NCI-H2196 treated with DMSO at 0.1 percent for 48 hours (cell line): ENCODE results near the gene RNPEPL1.

Experiments
- DNase-seq: peaks from one replicate; lab custom pipeline; 2025; ENCODE audit not compliant: unreplicated experiment; lab: John Stamatoyannopoulos, UW

RNPEPL1 gene

DNA sequence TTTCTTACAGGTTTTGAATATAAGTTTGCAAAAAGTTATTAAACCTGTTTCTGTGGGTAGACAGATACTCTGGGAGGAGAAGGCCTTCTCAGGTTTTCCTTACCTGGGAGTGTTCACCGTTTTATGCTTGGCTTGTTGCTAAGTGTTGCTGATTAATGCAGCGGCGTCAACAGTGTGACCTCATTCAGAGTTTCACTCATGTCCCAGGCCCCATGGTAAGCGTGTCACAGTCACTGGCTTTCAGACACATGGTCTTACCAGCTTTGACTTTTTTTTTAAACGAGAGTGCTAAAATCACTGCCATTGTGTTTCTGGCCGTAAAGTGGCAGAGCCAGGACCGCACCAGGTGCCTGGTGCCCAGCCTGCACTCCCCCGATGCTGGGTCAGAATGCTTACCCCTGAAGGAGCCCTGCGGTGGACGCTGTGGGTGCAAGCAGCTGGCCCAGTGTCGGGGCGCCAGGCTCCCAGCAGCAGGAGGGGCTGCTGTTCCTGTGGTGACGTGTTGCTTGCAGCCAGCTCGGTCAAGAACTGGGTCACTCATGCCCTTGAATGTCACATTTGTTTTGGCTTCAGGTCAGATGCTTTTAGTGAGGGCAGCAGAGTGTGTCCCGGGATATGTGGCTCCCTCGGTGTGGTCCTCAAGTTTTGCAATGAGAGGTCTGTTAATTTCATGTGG lies 21.7 kb downstream of the RNPEPL1 start:
- no peak for DNase-seq

DNA sequence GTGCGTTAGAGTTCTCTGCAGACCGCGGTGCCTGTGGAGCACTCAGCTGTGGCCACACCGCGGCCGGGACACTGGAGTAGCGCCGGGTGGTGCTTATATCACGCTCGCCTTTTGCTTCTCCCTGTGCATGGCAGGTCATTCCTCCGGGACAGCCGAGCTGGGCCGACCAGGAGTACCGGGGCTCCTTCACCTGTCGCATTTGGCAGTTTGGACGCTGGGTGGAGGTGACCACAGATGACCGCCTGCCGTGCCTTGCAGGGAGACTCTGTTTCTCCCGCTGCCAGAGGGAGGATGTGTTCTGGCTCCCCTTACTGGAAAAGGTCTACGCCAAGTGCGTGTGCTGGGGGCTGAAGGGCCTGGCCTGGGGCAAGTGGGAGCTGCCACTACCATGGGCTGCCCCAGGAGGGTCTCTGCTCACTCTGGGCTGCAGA lies 22.4 kb downstream of the RNPEPL1 start:
- DNase-seq = no peak

DNA sequence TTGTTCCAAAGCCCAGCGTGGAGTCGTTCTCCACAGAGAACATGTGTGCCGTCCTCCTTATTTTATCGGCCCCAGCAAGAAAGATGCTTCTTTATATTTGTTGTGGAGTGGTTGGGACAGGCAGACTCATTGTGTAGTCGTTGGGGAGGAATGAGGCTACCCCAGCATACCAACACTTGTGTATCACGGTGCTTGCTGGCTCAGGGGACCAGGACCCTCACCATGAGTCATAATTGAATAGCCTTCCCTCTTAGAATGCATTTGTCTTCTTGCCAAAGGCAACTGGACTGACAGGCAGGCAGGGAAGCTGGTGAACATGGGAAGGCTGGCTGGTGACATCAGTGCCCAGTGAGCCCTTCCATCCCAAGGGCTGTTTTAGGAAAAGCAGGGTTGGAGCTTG lies 22.9 kb downstream of the RNPEPL1 start:
- DNase-seq = no peak

DNA sequence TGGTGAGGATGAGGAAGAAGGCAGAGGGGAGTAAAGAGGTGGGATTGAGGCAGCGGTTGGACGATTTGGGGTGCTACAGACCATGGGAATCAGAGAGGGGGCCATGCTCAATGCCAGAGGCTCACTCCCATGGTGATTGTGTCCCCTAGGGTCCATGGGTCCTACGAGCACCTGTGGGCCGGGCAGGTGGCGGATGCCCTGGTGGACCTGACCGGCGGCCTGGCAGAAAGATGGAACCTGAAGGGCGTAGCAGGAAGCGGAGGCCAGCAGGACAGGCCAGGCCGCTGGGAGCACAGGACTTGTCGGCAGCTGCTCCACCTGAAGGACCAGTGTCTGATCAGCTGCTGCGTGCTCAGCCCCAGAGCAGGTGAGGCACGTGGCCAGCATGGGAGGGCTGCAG lies 23.5 kb downstream of the RNPEPL1 start:
- DNase-seq = no peak

DNA sequence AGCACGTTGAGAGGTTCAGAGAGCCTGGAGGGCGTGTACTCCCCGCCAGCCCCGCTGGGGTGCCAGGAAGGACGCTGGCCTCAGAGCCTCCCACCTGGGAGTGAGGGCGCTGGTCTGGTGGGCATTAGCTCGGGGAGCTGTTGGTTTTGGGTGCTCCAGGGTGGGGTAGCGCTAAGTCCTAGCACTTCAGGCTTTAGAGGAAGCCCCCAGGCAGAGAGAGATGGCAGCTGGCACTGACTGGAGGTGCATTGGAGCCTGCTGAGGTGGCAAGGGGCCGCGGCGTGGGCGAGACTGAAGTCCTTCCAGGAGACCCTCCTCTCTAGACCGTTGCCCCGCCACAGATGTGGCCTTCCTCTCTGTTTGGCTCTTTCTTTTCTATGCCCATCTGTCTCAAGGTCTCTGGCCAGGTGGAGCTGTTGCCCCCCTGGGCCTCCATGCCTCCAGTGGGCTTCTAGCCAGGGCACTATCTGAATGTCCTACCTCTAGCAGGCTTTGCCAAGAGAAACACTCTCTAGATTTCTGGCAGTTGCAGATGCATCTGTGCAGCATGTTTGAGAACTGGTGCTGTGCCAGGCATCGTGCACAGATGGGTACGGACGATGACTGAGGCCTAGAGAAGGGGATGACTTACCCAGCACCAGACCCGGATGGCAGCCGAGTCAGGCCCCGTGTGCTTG lies 24.9 kb downstream of the RNPEPL1 start:
- DNase-seq = no peak

DNA sequence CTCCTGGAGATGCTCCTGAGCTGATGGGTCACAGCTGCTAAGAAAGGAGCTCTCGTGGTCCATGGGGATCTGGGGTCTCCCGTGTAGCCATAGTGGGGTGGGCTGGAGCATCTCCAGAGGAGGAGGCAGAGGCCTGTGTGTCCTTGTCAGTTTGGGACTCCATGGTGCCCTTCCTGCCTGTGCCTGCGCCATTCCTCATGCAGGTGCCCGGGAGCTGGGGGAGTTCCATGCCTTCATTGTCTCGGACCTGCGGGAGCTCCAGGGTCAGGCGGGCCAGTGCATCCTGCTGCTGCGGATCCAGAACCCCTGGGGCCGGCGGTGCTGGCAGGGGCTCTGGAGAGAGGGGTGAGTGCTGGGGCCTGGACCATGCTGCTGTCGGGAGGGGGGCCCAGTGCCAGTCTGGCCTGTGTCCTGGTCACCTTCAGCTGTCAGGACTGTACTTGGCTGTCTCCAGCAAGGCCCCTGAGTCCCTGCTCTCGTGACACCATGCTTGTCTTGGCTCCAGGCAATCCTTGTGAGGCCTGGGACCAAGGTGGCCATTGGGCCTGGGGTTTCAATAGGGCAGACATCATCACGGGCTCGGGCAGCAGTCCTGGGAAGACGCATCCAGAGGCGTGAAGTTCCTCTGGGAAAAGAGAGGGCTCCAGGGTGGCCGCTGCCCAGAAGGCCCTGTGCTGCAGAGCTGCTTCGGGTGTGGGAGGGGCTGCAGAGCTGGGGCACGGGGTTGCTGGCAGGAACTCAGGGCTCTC lies 25.6 kb downstream of the RNPEPL1 start:
- no peak for DNase-seq

DNA sequence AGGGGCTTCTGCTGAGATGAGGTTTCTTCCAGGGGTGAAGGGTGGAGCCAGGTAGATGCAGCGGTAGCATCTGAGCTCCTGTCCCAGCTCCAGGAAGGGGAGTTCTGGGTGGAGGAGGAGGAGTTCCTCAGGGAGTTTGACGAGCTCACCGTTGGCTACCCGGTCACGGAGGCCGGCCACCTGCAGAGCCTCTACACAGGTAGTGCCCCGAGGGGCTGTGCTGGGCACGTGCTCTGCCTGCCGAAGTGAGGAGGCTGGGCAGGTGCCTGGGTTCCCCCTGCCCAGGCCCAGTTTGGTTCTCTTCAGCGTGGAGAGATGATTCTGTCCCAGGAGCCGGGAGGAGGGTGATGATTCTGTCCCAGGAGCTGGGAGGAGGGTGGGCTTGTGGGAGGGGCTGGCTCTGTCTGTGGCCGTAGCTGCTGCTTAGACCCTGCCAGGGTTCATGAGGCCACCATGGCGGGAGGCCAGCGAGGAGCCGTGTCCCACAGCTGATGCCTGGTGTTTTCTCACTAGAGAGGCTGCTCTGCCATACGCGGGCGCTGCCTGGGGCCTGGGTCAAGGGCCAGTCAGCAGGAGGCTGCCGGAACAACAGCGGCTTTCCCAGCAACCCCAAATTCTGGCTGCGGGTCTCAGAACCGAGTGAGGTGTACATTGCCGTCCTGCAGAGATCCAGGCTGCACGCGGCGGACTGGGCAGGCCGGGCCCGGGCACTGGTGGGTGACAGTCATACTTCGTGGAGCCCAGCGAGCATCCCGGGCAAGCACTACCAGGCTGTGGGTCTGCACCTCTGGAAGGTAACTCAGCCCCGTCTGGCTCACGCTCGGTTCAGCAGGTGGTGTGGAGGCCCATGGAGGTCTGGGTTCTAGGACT lies 26.5 kb downstream of the RNPEPL1 start:
- no peak for DNase-seq

DNA sequence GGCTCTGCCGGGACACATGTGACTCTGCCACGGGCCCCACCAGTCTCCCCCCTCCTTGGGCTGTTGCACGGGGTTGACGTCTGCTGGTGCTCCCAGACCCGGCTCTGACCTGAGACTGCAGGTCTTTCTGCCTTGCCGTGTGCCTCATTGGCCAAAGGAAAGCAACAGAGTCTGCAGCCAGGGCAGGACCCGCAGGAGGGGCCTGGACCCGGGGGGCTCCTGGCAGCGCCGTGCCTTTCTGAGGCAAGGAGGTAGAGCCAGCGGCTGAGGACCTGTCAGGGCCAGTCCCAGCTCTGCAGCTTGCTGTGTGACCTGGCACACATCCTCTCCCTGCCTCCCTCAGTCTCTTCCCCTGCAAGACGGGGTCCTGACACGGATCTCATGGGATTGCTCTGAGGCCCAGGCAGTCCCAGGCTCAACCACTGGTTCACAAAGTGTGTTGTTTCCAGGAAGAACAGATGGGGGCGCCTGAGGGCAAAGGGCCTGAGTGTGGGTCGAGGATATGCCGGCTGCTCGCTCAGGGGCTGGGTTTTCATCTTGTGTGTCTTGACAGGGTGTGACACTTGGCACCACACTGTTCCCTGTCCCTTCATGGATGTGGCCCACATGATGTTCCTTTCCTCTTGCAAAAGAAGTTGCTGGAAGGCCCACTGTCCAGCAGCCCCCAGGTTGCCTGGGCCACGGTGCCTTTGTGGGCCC lies 27.2 kb downstream of the RNPEPL1 start:
- no peak for DNase-seq

DNA sequence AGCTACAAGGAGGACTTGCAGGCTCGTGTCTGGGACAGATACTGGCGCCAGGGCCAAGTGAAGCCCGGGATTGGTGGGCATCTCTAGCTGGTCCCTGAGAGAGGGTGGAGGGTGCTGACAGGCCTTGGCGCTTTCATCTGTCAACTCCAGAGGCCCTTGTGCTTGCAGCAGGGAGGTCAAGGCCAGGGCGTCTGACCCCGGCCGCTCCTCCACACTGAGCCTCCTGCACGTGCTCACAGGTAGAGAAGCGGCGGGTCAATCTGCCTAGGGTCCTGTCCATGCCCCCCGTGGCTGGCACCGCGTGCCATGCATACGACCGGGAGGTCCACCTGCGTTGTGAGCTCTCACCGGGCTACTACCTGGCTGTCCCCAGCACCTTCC lies 27.8 kb downstream of the RNPEPL1 start:
- no peak for DNase-seq

DNA sequence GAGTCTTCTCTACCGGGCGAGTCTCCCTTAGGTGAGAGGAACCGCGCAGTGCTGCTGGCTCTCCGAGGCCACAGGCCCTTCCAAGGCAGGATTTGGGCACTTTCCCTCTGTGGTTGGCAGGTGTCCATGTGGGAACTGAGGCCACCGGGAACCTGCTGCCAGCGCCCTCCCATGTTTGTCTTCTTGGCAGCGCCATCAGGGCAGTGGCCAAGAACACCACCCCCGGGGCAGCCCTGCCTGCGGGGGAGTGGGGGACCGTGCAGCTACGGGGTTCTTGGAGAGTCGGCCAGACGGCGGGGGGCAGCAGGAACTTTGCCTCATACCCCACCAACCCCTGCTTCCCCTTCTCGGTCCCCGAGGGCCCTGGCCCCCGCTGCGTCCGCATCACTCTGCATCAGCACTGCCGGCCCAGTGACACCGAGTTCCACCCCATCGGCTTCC lies 28.2 kb downstream of the RNPEPL1 start:
- DNase-seq = no peak

DNA sequence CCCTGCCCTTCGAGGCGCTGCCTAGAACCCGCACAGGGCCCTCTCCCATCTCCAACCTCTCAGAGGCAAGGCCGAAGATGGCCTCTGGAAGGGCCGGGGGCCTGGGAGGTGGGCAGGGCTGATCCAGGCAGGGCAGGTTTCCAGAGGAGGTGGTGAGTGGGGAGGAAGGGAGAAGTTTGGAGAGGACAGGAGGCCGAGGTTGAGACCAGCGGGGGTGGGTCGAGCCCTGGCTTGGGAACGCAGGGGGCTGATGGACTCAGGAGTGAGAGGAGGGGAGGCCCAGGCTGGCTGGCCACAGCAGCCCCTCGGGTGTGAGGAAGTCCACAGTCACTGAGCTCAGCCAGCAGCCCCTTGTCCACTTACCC lies 28.8 kb downstream of the RNPEPL1 start:
- DNase-seq = no peak

DNA sequence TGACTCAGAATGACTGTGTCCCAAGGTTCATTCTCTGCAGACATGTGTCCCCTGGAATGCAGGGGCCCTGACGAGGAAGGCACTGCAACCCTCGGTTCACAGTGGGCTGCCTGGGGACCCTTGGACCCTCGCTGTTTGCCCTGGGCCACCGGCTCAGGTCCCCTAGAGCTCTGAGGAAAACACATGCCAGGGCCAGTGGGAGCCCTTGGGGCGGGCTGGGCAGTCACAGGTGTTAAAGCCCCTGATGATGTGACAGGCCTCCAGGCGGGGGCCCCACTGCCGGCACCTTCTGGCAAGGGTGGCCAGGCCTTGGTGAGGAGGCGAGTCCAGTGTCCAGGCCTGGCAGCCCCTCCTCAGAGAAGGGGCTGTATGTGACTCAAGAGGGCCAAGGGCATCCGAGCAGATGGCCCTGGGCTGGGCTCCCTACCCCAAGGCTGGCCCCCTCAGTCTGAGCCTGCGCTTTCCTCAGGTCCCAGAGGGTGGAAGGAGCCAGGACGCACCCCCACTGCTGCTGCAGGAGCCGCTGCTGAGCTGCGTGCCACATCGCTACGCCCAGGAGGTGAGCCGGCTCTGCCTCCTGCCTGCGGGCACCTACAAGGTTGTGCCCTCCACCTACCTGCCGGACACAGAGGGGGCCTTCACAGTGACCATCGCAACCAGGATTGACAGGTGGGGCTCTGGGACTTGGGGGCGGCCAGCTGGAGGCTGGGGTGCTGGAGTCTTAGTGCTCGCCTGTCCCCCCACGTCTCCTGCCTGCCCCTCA lies 29.3 kb downstream of the RNPEPL1 start:
- no peak for DNase-seq

DNA sequence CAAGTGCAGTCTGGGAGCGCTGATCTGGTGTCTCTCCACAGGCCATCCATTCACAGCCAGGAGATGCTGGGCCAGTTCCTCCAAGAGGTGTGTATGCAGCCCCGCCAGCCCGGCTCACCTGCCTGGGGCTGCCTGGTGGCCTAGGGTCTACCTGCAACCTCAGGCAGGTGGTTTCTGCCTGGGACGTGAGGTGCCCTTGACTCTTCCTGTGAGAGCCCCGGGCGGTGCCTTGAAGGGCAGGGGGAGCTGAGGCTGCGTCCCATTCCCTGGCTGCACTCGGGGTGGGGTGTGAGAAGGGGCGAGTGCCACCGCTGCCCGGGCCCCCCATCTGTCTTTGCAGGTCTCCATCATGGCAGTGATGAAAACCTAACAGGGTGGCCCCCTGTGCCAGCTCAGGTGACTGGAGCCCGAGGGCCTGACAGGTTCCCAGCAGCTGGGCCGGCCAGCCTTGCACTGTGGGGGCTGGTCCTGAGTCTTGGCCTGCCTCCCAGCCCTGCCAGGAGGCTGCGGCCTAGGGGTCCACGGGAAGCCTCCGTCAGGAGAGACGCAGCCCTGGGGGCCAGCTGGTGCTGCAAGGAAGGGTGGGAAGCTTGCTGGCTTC lies 30.1 kb downstream of the RNPEPL1 start:
- no peak for DNase-seq

DNA sequence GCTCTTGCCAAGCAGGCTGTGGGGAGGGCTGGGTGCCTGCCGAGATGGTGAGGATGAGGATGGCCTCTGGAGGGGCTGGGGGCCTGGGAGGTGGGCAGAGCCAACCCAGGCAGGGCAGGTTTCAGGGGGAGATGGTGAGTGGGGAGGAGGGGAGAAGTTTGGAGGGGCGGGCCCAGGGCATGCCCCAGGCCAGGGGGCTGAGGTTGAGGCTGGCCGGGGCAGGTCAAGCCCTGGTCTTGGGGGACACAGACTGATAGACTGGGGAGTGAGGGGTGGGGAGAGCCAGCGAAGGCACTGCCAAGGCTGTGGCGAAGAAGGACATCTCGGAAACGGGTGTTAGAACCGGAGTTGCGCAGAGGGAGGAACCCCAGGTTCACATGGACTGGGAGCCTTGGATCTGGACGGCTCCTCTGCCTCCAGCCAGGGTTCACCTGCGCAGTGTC lies 30.9 kb downstream of the RNPEPL1 start:
- no peak for DNase-seq

DNA sequence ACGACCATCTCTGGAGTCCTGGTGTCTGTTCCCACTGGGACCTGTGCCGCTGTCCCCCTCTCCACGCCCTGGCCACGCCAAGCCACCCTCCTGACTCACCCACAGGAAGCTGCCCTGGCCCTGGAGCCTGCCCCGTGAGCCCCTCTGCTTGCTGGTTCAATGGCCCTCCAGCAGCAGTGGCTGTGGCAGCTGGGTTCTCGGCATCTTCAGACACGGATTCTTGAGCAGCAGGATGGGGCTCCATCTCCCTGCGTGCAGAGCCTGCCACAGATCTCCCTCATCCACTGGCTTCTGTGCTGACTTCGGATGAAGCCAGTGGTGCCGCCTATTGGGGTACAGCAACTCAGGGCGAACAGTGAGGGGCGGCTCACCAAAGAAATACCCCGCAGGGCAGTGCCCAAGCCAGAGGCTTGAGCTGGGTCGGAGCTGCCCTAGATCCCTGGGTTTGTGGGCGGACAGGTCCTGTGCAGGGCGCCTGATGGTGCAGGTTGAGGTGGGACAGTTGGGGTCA lies 32.2 kb downstream of the RNPEPL1 start:
- no peak for DNase-seq

DNA sequence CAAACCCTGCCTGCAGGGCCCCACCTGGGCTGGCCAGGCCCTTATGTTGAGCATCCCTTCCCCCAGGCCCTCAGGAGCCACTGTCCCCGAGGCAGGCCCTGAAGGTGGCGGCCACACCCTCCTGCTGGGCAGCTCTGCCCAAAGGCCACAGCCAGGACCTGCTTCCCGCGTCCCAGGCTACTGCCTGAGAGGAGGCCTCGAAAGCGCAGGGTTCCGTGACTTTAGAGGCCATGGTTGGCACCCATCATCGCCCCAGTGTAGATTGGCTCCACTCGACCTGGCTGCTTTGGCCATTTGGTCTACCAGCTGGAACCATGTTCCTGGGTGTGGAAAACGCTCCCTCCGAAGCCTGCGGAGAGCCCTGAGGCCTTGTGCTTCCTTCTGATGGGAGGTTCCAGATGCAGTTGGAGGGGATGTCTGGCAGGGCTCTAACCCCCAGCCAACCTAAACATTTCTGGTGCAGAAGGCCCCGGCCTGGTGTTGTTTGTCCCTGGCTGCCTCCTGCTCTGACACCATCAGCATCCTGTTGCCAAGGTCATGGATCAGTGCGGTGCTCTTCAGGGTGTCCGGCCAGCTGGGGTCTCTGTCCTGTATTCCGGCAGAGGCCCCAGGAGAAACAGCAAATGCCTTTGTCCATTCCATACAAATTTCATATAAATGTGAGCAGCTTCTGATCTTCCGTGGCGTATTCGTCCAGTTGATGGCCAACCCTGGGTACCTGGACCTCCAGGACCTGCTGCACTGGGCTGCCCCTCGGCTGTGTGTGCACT lies 33.0 kb downstream of the RNPEPL1 start:
- no peak for DNase-seq

DNA sequence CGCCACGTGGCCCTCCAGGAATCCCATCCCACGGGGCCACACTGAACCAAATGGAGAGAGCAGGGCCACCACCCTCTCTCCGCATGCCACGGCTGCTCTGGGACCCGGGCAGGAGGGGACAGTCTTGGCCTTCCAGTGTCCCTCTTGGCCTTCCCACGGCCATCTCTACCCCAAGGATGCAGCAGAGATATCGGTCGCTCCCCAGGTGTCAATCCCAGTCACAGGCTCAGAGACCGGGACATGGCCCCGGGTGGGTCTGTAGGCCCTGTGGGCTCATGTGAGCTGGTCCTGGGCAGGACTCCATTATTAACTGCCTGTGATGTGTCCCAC lies 33.5 kb downstream of the RNPEPL1 start:
- DNase-seq = no peak

DNA sequence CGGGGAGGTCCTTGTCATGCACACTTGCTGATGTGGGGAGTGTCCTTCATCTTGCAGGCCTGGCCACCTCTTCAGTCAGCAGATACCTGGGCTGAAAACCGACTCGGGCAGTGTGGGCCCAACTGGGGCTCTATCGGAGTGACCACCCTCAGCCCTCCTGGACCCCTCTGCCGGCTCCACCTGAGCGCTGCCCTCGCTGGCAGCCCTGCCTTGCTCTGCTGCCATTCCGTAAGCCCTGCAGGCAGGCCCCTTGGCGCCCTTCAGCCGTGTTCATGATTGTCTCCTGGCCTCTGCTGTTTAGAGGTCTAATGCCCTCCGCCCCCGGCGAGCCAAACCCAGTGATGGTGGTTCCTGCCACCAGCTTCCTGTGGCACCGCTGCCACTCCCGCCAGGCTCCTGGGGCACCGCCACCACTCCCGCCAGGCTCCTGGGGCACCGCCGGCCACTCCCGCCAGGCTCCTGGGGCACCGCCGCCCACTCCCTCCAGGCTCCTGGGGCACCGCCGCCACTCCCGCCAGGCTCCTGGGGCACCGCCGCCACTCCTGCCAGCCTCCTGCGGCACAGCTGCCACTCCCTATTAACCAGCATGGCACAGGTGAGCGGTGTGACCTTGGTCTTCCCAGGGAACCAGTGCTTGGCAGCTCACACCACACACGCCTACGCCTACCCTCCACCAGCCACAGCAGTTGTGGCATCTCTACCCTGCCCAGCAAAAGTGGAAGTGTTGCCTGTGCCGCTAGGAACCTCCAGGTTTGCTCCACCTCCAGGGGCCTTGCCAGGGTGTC lies 34.2 kb downstream of the RNPEPL1 start:
- DNase-seq = no peak
